Activated T-helper 9 cell treated with anti-CD3 and anti-CD28 coated beads, Interleukin-2, amount 50 U/mL, for 16 hours (primary cell): ENCODE data around the gene NPPC.
"Not testable (repeated sequence)": the region's sequence is repeated elsewhere in the genome, so short reads cannot be mapped to it uniquely, and the experiment has no call there.

ENCODE experiments used
- DNase-seq: peaks from one replicate; pipeline ENCODE4 v3.0.0-alpha.2; 2020; ENCODE audit warnings: low read depth

Gene NPPC, protein sequence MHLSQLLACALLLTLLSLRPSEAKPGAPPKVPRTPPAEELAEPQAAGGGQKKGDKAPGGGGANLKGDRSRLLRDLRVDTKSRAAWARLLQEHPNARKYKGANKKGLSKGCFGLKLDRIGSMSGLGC

DNA sequence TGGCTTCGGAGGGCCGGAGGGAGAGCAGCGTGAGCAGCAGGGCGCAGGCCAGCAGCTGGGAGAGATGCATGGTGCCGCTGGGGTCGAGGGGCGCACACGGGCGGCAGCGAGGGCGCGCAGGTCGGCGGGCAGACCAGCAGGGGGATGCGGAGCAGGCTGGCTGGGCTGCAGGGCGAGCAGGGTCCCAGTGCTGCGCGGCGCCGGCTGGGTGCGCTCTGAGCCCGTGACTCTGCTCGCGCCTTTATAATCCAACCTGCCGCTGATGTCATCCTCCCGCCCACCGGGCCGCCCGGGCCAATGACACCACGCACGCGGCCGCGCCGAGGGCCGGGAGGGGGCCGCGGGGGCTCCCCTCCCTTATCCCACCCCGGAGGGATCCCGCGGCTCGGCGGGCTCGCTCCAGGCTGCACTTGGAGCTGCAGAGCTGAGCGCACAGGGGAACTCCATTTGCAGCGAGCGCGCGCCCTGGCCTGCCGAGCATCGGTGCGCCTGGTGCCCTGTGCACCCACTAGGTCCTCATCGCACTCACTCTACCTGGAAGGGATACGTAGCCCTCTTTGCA lies at the start of gene NPPC:
Gene NPPC, minus strand, starts transcription at position 217 of the 562 bp plus-strand sequence. Its CDS starts 147 bp downstream, at position 70.
- DNase-seq, result peak; percentile 31

DNA sequence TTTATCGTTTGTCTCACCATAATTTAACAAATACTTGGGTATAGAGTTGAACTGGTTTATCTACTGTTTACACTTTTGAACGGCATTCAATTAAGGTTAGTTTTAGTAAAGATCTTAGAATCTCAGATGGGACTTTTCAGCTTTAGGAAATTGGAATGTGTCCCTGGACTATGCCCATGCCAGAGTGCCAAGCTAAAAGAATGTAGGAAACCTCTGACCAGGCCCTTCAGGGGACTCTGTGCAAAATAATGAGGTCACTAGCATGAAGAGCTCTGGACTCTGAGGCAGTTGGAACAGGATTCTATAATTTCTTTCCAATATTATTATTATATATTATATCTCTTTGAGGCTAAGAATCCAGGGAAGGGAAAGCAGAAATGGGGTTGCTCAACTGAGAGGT lies 48.8 kb upstream of the NPPC start:
- DNase-seq, result no peak

DNA sequence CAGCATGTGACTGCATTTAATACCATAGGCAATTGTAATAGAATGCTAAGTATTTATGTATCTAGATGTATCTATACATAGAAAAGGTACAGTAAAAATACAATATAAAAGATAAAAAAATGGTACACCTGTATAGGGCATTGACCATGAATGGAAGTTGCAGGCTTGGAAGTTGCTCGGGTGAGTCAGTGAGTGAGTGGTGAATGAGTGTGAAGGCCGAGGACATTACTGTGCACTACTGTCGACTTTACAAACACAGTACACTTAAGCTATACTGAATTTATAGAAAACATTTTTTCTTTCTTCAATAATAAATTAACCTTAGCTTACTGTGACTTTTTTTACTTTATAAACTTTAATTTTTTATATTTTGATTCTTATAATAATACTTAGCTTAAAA lies 44.3 kb upstream of the NPPC start:
- no peak for DNase-seq

DNA sequence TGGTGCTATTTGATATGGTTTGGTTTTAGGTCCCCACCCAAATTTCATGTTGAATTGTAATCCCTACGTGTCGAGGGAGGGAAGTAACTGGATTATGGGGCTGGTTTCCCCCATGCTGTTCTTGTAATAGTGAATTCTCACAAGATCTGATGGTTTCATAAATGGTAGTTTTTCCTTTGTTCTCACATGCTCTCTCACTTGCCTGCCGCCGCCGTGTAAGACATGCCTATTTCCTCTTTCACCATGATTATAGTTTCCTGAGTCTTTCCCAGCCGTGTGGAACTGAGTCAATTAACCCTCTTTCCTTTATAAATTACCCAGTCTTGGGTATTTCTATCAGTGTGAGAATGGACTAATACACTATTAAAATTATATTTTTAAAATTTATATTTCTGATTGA lies 42.6 kb upstream of the NPPC start:
- no peak for DNase-seq

DNA sequence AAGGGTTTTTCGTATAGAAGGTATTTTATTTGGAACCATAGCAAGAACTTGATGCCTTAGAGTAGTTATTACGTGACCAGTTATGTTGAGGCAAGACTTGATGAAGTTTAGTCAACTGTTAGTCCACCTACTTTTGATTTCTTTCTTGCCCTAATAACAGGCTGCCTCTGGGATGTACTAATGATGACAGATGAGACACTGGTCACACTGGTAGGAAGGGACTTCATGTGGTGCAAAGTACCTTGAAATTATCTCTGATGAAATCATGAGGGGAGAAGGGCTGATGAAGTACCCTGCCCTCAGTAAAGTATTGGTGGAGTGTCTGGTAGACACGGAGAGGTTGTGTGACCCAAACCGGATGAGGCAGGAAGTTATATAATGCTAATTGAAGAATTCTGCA lies 40.7 kb upstream of the NPPC start:
- no peak for DNase-seq

DNA sequence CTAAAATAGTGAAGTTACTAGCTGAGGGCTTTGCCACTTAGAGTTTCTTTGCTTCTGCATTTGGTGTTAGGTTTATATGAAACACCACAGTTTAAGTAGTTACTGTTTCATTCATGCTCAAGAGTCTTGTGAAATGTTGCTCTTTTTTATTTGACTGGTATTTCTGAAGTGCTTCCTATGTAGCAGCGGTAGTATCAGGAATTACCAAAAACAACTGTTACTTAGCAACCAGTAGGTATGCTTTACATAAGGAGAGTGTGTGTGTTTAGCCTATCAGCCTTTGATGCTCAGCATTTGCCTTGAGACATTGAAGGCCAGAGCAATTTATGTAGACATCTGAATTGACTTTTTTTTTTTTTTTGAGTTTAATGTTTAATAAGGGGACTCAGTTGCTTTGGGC lies 38.9 kb upstream of the NPPC start:
- no peak for DNase-seq

DNA sequence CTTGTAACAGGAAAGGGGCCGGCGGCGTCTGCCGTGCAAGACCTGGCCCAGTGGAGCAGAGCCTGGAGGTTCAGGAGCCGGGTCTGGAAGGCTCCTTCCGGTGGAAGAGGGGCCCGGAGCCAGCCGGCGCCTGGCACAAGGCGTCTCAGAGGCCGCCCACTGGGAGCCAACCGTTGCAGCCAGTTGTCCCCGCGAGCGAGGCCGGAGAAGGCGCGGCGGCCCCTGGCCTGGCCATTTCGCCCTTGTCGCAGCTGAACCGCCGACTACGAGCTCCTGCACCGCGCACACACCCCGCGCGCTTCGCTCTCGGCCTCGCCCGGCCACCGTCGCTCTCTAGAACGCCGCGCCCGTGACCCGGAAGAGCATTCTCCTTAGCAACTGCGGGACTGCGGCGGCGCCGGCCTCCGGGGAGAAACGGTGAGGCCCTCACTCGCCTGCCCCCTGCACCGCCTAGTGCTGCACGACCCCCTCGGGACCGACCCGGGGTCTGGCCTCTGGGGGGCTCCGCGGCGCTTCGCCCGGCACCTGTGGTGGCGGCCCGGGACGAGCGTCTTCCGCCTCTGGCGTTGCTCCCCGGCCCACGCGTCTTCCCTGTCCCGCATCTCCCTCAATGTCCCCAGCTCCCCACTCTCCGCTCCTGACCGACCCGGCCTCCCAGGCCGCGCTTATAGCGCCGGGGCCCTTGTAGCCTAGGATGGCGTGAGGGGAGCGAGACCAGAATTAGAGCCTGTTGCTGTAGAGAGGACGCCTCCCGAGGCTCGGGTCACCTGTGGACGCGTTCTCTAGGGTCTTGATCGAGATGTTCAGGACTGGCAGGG lies 35.4 kb upstream of the NPPC start, which contains the start of gene DIS3L2:
Gene DIS3L2, plus strand, starts transcription at position 365 of the 818 bp plus-strand sequence. CDS start 53,215 bp downstream, outside the sequence.
- DNase-seq, result peak; percentile 64

DNA sequence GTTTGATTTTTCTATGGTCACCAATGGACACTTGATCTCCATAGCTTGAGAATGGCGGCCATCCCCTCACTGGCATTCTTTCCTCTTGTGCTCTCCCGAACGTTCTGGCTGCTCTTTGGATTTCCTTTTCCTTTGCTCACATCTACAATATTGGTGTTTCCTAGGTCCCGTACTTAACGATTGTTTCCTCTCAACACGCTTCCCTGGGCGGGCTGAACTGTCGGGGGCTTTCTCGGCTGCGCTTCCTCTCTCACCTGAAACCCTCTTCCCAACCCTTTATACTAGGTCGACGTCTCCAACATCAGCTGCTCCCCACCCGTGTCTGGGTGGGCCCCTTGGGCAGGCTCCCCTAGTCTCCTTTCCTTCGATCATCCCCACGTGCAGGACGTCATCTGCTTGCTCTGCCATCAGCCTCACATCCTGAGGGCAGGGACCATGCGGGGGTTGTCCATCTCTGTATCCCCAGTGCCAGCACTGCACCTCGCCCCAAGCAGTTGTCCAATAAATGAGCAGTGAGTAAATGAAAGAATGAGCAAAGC lies 34.7 kb upstream of the NPPC start:
- DNase-seq, result no peak

DNA sequence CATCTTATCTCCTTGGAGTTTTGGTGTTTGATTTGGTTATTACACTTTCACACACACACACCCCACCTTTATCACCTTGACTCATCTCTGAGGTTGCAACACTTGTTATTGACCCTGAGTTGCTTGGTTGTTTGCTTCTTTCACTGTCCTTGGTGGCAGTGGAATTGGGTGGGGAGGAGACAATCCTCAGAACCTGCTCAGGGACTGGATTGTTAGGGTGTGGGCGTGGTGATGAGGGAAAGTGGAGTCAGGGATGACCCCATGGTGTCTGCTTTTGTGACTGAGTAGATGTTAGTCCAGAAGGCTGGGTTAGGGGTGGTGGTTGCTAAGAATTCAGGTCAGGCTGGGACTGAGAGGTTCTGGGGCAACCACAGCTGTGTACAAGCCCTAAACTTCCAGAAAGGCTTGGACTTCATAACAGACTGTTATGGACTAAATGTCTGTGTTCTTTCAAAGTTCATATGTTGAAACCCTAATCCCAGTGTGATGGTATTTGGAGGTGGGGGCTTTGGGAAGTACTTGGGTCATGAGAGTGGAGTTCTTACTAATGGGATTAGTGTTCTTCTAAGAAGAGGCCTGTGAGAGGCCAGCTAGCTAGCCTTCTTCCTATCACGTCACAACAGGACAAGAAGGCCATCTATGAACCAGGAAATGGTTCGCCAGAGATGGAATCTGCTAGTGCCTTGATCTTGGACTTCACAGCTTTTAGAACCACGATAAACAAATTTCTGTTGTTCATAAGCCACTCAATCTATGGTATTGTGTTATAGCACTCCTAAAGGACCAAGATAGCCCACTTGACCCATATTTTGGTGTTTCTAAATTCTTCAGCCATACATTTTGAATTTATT lies 31.9 kb upstream of the NPPC start:
- DNase-seq, result no peak

DNA sequence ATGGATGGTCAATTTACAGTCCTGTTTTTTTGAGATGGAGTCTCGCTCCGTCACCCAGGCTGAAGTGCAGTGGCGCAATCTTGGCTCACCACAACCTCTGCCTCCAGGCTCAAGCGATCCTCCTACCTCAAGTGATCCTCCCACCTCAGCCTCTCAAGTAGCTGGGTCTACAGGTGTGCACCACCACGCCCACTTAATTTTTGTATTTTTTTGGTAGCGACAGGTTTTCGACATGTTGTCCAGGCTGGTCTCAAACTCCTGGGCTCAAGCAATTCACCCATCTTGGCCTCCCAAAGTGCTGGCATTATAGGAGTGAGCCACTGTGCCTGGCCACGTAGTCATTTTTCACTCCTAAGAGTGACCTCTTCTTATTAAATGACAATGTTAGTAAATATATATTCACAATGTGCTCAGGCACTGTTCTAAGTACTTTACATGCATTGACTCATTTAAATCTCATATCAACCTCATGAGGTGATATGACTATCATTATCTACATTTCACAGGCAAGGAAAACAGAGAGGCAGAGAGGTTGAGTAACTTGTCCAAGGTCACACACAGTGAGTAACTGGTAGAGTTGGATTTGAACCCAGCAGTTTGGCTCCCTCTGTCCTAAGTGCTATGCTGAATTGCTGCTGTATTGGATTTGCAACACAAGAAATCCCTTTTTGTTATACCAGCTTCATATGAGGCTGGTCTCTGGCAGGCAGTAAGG lies 29.7 kb upstream of the NPPC start:
- no peak for DNase-seq

DNA sequence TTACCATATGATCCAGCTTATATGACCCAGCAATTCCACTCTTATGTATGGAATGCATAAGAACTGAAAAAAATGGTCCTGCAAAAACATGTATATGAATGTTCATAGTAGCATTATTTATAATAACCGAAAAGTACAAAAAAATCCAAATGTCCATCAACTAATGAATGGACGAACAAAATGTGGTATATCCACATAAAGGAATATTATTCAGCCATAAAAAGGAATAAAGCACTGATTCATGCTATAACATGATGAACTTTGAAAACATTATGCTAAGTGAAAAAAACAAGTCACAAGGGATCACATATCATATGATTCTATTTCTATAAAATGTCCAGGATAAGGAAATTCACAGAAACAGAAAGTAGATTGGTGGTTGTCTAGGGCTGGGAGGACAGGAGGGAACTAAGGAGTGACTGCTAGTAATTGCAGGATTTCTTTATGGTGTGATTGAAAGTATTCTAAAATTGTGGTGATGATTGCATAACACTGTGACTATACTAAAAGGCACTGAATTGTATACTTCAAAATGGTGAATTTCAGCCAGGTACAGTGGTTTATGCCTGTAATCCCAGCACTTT lies 25.3 kb upstream of the NPPC start:
- DNase-seq, result no peak

DNA sequence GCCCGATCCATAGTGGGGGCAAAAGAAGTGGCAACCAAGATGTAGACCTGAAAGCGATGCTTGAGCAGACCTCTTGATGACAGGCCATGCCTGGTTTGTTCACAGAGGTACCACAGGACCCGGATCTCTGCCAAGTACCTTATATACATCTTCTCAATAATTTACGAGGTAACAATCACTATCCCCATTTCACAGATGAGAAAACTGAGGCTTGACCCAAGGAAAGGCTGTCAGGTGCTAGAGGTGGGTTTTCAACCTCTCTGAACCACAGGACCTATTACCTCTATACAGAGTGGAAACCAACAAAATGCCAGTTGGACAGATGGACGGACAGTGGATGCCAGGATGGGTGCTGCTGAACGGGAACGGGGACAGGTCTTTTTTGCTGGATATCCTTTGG lies 21.5 kb upstream of the NPPC start:
- no peak for DNase-seq

DNA sequence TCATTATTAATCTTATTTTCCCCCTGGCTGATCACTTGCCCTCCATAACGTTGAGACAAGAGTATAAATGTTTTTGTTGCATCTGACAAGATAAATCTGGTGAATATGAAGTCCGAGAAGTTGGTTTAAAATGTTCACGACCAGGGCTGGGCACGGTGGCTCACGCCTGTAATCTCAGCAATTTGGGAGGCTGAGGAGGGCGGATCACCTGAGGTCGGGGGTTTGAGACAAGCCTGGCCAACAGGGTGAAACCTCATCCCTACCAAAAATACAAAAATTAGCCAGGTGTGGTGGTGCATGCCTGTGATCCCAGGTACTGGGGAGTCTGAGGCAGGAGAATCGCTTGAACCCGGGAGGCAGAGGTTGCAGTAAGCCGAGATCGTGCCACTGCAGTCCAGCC lies 20.9 kb upstream of the NPPC start:
- not testable (repeated sequence) for DNase-seq

DNA sequence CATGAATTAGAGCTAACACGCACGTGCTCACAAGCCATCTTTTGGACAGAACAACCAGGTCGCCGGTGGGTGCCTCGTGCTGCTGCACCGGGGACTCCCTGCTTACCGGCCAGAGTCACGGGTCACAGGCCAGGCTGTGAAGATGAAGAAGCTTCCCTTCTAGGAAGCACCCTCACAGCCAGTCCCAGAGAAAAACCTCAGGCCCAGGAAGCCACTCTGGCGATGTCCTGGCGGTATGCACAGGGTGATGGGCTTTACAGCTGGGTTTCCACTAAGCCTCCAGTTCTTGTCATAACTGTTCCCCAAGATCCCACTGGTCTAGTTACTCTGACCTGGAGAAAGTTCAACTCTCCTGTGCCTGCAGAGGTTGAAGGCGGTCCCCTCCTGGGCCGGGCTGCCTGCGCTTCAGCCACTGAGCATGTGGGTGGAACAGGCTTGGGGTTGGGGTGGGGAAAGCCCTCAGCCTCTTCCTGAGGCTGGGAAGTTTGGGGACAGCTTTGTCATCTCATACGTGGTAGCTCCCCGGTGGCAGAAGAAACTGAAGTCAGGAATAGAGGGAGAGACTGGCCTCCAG lies 20.1 kb upstream of the NPPC start:
- no peak for DNase-seq

DNA sequence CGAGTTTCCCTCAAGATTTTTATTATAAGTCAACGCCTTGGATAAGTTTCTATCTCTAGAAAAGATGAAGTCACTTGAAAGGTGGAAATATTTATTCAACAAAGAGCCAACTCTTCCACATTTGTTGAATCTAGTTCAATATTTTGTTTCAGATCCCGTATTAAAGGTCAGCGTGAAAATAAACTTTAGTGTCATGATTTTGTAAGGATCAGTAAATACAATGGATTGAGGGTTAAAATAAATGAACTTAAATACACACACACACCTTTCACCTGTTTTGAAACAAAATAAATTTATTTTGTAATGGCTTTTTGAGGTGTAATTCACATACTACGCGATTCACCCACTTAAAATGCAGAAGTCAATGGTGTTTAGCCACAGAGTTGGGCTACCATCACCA lies 16.0 kb upstream of the NPPC start:
- no peak for DNase-seq

DNA sequence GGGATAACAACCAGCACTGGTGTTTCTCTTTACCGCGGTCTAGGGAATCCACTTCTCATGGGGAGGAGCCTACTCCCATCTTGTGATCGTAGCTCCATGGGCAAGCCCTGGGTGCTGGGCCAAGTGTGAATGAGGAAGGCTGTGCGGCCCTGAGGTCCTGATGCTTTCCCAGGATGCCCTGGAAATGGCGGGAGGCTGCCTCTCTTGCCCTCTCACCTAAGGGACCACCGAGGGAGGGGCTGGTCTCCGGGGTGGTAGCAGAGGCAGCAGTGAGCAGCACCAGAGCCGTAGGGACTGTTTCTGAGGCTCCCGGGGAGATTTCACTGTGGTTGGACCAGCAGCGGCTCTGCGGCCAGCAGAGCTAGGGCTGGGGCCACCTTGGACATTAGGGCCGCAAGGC lies 15.5 kb upstream of the NPPC start:
- no peak for DNase-seq

DNA sequence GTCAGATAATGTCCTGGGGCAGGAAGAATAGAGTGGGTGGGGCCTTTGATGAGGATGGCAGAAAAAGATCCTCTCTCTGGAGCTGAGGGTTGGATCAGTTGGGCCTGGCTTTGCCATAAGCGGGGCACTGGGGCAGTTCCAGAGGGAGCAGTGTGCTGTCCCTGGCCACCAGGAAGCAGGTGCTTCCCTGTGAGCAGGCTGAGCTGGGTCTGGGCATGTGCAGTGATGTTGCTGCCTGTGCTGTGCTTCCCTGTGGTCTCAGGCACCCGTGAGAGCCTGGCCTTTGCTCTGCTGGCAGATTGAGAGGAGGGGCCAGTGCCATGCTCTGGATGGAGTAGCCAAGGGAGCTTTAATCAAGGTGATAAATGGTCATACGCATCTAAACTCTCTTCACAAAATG lies 14.6 kb upstream of the NPPC start:
- DNase-seq, result no peak

DNA sequence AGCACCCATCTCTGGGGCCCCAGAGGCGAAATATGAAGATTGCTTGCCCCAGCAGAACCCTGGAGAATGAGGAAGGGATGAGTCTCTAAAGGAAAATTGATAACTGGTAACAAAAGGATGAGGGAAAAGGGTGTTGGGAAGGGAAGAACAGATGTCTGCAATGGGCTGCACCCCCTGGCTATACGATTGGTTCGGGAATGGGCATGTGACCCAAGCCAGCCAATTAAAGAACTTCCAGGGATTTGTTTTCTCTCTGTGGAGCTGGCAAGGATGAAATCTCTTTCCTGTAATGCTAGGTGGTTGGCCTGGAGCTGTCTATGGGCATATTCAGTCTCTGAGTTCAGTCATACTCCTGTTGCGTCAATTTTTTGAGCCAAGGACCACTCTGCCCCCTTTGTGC lies 12.8 kb upstream of the NPPC start:
- DNase-seq, result no peak

DNA sequence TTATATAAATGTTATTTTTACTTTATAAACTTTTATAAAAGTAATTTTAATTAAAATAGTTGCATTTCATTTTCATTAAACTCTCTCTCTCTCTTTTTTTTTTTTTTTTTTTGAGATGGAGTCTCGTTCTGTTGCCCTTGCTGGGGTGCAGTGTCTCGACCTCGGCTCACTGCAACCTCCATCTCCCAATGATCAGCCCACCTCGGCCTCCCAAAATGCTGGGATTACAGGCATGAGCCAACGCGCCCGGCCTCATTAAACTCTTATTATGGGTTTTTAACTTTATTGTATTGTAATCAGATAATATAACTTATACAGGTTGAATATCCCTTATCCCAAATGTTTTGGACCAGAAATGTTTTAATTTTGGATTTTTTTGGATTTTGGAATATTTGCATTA lies 10.9 kb upstream of the NPPC start:
- no peak for DNase-seq

DNA sequence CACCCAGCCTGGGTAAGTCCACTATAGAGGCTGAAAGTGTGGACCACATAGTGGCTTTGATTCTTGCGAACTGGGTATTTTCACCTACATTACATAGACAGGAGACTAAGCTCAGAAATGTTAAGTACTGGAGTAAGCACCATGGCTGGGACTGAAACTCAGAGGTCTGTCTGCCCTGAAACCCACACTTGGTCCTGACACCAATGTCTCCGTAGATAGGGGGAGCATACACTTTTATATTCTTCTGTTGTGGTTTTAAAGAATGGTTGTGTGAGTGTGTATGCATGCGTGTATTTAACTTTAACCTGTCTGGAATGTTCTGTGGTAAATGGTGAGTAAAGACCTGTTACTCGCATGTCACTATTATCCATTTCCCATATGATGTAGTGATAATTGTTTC lies 10.3 kb upstream of the NPPC start:
- no peak for DNase-seq

DNA sequence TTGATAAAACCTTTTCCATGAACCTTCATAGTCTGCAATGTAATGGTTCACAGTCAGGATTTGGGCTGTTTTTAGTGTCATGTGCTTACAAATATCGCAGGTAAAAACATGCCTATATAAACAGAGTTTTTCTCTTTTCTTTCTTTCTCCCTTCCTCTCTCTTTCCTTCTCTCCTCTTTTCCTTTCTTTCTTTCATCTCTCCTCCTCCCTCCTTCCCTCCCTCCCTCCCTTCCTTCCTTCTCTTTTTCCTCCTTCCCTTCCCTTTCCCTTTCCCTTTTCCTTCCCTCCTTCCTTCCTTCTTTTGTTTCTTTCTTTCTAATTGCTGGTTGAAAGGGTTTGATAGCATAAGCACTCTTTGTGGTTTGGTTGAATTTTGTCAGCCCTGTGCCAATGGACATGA lies 9.6 kb upstream of the NPPC start:
- no peak for DNase-seq
